LNCaP clone FGC (cell line): ENCODE results near the gene R3HDM1.
"Not testable (repeated sequence)": the region's sequence is repeated elsewhere in the genome, so short reads cannot be mapped to it uniquely, and the experiment has no call there.

Source experiments
- DNase-seq: peaks from one replicate; pipeline ENCODE4 v3.0.0-alpha.2; 2011; ENCODE audit warnings: low read depth
- H3K4me3 ChIP-seq: 2 replicates; pipeline ENCODE4 v1.5.1; 2011; ENCODE audit warnings: mild to moderate bottlenecking, low read depth, low read length, control low read depth
- TF ChIP-seq, protein P1 (sequence below): IDR thresholded peaks from 2 replicates; pipeline ENCODE4 v1.5.1; 2012; ENCODE audit warnings: mild to moderate bottlenecking; ENCODE audit not compliant: control insufficient read depth, insufficient read depth; ENCODE audit errors: extremely low read depth

Gene R3HDM1

DNA sequence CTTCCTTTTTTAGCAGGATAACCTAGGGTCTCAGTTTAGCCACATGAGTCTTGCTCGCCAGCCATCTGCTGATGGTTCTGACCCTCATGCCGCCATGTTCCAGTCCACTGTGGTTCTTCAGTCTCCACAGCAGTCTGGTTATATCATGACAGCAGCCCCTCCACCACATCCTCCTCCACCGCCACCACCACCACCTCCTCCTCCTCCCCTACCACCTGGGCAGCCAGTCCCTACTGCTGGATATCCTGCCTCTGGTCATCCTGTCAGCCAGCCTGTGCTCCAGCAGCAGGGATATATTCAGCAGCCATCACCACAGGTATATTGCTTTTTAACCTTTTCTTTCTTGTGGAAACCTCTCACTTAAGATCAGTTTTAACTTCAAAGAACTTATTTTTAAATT is 120.4 kb downstream of the R3HDM1 start:
- TF ChIP-seq, protein P1, sequence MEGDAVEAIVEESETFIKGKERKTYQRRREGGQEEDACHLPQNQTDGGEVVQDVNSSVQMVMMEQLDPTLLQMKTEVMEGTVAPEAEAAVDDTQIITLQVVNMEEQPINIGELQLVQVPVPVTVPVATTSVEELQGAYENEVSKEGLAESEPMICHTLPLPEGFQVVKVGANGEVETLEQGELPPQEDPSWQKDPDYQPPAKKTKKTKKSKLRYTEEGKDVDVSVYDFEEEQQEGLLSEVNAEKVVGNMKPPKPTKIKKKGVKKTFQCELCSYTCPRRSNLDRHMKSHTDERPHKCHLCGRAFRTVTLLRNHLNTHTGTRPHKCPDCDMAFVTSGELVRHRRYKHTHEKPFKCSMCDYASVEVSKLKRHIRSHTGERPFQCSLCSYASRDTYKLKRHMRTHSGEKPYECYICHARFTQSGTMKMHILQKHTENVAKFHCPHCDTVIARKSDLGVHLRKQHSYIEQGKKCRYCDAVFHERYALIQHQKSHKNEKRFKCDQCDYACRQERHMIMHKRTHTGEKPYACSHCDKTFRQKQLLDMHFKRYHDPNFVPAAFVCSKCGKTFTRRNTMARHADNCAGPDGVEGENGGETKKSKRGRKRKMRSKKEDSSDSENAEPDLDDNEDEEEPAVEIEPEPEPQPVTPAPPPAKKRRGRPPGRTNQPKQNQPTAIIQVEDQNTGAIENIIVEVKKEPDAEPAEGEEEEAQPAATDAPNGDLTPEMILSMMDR: no peak
- DNase-seq: no peak
- no peak overlapping the region for H3K4me3 ChIP-seq

DNA sequence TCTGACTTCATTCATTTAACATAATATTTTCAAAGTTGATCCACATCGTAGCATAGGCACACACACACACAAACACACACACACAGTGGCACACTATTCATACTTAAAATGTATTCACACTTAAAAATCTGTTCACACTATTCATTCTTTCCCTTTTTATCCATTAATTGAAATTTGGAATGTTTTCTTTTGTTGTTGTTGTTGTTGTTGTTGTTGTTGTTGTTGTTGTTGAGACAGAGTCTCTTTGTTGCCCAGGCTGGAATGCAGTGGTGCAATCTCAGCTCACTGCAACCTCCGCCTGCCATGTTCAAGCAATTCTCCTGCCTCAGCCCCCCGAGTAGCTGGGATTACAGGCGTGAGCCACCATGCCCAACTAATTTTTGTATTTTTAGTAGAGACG is 123.0 kb downstream of the R3HDM1 start:
- DNase-seq, H3K4me3 ChIP-seq: not testable (repeated sequence)

DNA sequence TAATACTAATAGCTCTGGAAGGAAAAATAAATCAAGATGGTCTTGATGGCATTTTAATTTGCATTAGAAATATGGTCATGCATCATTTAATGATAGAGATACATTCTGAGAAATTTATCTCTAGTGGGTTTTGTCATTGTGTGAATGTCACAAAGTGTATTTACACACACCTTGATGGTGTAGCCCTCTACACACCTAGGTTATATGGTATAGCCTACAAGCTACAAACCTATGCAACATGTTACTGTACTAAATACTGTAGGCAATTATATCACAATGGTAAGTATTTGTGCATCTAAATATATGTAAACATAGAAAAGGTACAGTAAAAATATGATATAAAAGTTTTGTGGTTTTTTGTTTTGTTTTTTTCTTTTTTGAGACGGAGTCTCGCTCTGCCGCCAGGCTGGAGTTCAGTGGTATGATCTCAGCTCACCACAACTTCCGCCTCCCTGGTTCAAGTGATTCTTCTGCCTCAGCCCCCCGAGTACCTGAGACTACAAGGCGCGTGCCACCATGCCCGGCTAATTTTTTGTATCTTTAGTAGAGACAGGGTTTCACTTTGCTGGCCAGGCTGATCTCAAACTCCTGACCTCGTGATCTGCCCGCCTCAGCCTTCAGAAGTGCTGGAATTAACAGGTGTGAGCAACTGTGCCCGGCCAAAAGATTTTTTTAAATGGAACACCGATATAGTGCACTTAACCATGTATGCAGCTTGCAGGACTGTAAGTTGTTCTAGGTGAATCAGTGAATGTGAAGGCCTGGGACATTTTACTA is 126.7 kb downstream of the R3HDM1 start:
- DNase-seq: no peak
- TF ChIP-seq, protein P1: no peak
- no peak overlapping the region for H3K4me3 ChIP-seq

DNA sequence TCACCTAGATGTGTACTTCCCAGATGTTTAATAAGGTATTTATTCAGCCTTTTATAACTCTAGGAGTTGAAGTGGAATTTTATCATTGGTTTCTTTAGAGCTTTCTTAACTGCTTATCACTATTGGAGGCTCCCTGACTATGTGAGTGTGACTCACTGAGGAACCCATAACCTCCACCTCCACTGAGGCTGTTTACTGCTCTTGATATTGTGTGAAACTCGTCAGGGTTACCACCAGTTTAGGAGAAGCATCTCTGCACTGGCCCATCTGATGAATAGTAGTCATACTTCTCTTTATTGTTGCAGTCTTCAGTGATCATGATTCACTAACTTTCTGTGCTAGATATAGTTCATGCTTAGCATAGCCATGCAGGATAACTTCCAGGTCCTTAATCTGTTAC is 130.8 kb downstream of the R3HDM1 start:
- TF ChIP-seq, protein P1: no peak
- H3K4me3 ChIP-seq: no peak overlapping the region
- DNase-seq: no peak

DNA sequence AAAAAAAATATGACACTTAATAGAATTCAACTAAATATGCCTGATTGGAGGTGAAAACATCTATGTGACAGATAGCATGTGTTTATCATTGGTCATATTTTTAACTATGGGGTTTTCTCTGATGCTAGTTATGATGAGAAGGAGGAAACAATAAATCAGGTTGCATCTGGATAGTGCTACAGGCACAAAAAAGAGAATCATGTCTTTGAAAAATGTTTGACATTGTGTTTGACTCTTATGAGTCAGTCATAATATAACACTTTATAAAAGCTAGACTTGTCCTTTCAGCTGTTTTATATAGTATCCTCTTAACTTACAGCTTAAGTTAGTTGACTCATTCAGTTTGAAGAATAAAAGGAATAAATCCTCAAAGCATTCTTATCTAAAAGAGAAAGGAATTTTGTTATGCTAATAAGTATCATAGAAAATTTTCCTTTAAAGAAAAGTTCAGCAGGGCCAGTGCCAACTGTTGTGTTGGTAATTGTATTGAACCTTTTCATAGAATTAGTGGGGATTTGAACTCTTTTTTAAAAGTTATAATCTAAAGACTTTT is 131.9 kb downstream of the R3HDM1 start:
- no peak for DNase-seq
- H3K4me3 ChIP-seq: no peak overlapping the region
- TF ChIP-seq, protein P1: no peak

DNA sequence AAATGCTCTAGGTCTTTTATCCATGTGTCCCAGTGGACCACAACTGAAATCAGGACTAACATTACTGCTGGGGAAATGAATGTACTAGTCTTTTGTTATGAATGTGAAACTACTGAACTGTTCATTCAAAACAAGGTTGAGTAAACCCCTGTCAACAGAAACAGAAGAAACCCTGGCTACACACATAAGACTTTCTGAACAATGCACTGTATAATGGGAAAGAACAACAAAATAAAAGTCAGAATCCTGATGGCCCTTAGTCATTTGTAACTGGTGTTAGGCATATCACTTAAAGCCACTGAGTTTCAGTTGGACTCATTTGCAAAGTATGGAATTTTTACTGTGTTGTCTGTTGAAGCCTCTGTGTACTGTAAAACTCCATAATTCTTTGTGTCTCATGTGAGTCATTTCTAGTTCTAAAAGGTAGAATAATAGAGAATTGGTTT is 133.4 kb downstream of the R3HDM1 start:
- TF ChIP-seq, protein P1: no peak
- H3K4me3 ChIP-seq: no peak overlapping the region
- DNase-seq: no peak

DNA sequence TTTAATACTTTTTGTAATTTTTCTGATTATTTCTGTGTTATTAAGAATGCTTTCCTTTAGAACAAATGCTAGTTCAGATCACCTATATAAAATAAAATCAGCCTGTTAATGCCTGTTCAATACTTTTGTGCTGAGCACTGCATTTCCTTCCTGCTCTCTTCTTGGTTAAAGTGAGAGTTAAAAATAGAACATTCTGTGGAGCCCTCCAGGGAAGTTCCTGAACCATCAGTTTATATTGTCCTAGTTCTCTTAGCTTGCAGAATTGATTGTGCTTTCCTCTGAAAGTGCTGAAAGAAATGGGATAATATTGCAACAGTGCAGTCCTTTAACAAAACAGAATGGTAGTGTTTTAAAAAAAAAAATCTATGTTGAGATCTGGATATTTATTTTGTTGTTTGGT is 135.8 kb downstream of the R3HDM1 start:
- no peak overlapping the region for H3K4me3 ChIP-seq
- TF ChIP-seq, protein P1: no peak
- DNase-seq: no peak
